GM21786 (cell line): Measurements from ENCODE around the gene UNK.
"Not testable (repeated sequence)": the region's sequence is repeated elsewhere in the genome, so short reads cannot be mapped to it uniquely, and the experiment has no call there.

Experiments used
- ATAC-seq: cut with Tn5 transposase; IDR thresholded peaks from one replicate; pipeline ENCODE4 v1.9.1; 2021; ENCODE audit not compliant: unreplicated experiment

The UNK gene

DNA sequence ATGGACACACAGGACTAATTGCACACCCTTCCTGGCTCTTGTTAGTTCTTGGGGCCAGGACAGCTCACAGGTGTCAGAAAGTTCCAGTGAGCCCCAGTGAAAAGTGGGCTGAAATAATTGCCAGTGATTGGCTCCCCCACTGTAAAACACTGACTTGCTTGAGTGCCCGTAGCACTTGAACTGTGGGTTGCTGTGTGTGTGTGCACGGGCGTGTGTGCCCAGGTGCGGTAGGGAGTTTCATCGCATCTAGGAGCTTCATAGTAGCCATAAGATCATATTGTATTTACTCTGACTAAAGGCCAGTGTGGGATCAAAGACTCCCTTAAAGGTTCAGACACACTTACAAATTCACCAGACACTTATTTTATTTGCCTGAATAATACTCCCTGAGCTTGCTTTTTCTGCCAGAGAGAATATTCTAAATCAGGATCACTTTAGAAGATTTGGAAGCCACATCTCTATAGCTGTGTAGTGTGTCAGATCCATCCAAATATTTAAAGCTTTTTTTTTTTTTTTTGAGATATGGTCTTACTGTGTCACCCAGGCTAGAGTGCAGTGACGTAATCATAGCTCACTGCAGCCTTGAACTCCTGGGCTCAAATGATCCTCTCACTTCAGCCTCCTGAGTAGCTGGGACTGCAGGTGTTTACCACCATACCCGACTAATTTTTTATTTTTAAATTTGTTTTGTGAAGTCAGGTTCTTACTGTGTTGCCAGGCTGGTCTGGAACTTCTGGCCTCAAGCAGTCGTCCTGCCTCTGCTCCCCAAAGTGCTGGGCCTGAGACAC lies 11.4 kb downstream of the UNK start:
- ATAC-seq: no peak

GRCh38 chr17:75799402-75799801 lies 14.8 kb downstream of the UNK start:
- ATAC-seq: no peak

DNA sequence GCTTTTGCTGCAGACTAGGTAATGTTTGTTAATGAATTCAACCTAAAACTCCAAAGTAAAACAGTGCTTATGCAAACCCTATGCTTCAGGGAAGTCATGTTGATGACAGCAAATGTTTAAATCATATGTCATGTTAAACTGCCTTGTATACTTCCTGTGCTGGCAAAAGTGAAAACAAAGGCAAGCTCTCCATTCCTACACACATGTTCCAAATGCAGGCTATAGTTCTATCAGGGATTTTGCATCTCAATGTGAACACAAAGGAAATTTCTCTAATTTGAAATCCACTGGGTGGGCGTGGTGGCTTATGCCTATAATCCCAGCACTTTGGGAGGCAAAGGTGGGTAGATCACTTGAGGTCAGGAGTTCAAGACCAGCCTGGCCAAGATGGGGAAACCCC lies 19.3 kb downstream of the UNK start:
- ATAC-seq: no peak

DNA sequence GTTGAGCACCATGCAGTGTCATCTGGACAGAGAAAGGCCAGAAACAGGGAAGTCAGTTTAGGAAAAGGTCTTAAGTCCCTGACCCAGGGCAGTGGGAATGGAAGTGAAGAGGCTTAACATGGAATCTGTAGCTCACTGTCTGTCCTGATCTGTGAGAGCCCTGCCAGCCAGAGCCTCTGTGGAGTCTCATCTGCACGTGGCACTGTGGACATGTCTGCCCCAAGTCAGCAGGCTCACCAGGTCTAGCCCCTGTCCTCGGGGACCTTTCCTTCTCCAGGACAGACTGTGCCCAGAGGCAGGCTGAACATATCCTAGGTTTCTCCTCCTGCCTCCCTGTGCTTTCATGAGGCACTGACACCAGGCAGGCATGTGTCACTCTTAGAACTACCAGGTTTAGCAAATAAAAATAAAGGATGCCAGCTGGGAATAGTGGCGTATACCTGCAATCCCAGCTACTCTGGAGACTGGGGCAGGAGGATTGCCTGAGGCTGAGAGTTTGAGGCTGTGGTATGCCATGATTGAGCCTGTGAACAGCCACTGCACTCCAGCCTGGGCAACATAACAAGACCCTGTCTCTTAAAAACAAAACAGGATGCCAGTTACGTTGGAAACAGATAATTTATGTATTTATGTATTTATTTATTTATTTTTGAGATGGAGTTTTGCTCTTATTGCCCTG lies 22.4 kb downstream of the UNK start:
- ATAC-seq: no peak

GRCh38 chr17:75807861-75808260 lies 23.3 kb downstream of the UNK start:
- ATAC-seq: no peak

- ATAC-seq: no peak
These were observed 23.9 kb downstream of the UNK start for GRCh38 chr17:75808549-75808904.

GRCh38 chr17:75808905-75809621 lies 24.5 kb downstream of the UNK start:
- ATAC-seq: peak; percentile 73

- no peak for ATAC-seq
These were observed 25.1 kb downstream of the UNK start for GRCh38 chr17:75809631-75810111.

- ATAC-seq: no peak
These were observed 25.6 kb downstream of the UNK start for GRCh38 chr17:75810216-75810615.

DNA sequence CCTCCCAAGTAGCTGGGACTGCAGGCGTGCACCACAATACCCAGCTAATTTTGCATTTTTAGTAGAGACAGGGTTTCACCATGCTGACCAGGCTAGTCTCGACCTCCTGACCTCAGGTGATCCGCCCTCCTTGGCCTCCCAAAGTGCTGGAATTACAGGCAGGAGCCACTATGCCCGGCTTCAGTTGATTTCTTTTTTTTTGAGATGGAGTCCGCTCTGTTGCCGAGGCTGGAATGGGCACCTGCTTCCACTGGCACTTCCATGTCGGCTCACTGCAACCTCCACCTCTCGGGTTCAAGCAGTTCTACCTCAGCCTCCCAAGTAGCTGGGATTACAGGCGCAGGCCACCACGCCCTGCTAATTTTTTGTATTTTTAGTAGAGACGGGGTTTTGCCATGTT lies 26.1 kb downstream of the UNK start:
- ATAC-seq: not testable (repeated sequence)

DNA sequence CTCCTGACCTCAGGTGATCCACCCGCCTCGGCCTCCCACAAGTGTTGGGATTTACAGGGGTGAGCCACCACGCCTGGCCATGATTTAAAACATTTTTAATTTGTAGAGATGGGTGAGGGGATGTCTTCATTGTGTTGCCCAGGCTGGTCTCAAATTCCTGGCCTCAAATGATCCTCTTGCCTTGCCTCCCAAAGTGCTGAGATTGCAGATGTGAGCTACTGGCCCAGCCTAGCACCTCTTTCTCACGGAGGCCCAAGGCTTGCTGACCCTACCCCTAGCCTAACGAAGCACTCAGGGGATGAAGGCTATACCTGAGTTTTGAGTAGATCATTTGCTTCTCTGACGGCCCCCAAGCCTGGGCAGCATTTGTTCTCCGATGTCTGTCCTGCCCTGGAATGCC lies 26.6 kb downstream of the UNK start:
- ATAC-seq: no peak

GRCh38 chr17:75812096-75813013 lies 27.7 kb downstream of the UNK start:
- ATAC-seq: no peak

DNA sequence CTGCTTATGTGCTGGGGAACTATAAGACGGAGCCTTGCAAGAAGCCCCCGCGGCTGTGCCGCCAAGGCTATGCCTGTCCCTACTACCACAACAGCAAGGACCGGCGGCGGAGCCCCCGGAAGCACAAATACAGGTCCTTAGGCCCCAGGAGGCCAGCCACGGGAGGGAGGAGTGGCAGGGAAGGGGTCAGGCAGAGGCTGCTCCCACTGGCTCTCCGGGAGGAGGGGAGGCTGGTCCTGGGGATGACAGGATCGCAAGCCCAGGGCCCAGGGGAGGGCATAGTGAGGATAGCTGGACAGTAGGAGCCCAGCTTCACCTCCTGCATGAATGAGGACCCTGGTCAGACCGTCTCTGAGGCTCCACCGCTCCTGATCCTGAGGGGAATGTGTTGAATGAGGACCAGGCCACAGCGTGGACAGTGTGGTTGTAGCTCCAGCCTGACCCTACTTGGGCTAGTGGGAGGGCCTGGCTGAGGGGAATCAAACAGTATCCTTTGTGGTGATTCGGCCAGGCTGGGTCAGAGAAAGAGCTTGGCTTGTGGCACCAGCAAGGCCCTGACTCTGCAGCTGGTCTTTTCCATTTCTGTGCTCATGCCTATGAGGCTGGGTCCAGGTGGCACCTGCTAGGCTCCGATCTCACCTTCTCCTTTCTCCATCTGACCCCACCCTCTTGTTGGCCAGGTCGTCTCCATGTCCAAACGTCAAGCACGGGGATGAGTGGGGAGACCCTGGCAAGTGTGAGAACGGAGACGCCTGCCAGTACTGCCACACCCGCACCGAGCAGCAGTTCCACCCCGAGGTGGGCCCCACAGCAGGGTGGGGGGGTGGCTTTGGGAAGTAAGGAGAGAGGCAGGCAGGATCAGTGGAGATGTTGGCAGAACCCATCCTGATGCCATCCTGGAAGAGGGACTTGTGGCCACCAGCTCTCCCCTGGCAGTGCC lies 28.7 kb downstream of the UNK start:
- ATAC-seq: no peak

- ATAC-seq: no peak
These were observed 29.4 kb downstream of the UNK start for GRCh38 chr17:75814021-75814395.

DNA sequence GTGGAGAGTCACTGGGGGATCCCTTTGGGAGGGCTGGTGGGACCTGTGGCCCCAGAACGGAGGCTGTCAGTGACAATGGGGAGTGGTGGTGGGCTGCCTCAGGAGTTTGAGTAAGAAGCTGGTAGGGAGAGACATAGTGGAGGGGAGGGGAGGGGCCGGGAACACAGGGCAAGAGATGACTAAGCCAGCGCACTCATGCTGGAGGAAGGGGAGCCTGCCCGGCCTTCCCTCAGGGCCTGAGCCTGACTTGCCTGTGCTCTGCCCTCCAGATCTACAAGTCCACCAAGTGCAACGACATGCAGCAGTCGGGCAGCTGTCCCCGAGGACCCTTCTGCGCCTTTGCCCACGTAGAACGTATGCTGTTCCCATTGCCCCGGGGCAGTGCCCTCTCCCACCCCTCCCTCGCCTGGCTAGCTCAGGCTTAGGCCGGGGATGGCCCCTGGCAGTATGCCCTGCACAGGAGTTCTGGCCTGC lies 30.3 kb downstream of the UNK start:
- ATAC-seq: no peak

DNA sequence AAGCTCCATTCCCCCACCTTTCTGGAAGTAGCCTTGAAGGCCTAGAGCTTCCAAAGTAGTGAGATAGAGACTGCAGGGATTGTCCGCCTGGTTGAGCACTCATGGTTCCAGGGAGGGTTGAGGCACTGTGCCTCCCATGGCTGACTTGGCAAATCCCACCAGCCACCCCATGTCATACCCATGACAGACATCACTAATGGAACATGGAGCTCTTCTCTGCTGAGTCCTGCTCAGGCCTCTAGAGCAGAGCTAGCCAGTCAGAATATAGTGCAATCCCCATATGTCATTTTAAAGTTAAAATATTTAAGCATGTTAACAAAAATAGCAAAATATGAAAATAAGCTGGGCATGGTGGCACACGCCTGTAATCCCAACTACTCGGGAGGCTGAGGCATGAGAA lies 30.8 kb downstream of the UNK start:
- ATAC-seq: no peak

DNA sequence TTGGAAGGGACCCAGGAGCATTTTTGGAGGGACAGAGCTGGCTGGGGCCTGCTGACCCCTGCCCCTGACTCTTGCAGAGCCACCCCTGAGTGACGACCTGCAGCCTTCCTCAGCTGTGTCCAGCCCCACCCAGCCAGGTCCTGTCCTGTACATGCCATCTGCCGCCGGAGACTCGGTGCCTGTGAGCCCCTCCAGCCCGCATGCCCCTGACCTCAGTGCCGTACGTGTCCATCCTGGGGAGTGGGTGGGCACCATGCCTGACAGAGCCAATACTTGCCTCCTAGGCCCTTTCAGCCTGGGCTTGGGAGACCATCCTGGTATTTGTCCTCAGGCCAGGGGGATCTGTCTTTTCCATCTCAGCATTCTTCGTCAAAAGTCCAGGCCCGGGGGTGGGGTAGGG lies 32.1 kb downstream of the UNK start:
- no peak for ATAC-seq

DNA sequence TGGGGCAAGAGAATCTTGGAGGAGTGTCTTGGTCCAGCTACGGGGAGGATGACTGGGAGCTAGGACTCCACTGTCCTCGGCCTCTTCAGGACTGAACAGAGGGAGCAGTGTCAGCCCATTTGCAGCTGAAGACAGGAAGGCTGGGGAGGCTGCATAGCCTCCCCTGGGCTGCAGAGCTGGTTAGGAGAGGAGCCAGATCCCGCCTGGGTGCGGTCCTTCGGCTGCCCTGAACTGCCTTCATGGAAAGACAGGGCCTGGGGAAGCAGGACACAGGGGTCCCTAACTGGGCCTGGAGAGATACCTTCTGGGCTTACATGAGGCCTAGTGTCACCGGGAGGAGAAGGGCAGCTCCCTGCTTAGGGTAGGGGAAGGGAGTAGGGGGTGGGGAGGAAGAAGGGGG lies 33.0 kb downstream of the UNK start:
- ATAC-seq: no peak

GRCh38 chr17:75818326-75818885 lies 33.8 kb downstream of the UNK start:
- ATAC-seq: no peak
